ENCODE data around the gene SSH2.
"Not testable (repeated sequence)": the region's sequence is repeated elsewhere in the genome, so short reads cannot be mapped to it uniquely, and the experiment has no call there.

Gene SSH2

DNA sequence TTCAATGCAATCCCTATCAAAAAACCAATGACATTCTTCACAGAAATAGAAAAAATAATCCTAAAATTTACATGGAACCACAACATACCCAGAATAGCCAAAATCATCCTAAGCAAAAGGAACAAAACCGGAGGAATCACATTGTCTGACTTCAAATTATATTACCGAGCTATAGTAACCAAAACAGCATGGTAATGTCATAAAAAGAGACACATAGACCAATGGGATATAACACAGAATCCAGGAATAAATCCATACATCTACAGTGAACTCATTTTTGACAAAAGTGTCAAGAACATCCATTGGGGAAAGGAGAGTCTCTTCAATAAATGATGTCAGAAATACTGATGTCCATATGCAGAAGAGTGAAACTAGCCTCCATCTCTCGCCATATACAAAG is 201.5 kb downstream of the SSH2 start:
- DNase-seq = no peak

DNA sequence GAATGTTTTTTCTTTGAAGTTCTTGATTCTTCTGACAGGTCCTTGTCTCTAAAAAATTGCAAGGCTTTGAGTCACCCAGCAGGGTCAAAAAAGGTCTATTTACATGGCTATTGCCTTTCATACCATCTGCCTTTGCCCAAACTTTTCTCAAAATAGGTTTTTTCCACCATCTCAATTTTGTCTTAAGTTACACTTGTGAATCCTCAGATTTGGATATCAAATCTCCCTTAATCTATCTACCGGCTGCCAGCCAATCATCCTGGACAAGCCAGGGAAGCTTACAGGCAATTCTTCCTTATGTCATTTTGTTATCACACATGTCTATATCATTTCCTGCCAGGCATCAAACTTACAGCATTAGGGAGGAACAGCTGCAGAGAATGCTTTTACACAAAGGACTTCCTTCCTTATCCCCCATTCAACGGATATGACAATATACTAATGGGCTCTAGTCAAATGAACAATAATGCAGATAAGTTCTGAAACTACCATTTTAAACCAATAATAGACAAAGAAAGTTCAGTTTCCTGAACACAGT is 203.2 kb downstream of the SSH2 start:
- DNase-seq = peak in 1 of 3 experiments; percentile 7

DNA sequence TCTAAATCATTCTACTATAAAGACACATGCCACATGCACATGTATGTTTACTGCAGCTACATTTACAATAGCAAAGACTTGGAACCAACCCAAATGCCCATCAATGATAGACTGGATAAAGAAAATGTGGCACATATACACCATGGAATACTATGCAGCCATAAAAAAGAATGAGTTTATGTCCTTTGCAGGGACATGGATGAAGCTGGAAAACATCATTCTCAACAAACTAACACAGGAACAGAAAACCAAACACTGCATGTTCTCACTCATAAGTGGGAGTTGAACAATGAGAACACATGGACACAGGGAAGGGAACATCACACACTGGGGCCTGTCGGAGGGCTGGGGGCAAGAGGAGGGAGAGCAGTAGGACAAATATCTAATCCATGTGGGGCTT is 204.6 kb downstream of the SSH2 start:
- not testable (repeated sequence) for DNase-seq

DNA sequence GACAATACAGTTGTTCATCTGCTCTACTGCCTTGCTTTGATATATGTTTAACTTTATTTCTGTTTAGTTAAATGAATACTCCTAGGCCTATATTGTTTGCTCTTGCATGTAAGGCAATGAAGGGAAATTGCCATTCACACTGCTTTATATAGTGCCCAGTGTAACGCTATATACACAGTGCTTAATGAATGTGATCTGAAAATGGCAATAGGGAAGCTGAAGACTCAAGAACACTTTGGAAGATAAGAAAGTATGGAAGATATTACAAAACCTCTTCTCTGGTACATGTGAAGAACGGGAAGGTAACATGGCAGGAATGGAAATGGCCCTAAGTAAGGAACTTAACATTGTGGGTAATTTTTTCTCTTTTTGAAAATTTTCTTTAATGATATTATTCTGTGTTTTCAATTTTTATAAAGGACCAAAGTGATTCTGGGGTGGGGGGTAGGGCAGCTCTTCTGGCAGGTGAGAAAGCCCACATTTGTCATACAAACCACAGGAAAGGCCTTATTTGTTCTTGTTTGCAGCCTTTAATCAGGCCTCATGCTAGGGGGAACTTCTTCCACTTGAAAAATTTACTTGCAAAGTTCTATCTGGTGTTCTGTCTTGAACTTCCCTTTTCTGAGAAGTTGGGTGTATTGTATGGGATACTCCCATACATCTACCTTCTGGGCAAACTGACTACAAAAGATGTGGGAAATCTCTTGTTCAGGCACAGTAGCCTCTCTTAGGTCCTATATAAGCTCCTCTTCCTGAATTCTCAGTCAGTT is 206.6 kb downstream of the SSH2 start:
- DNase-seq = no peak

DNA sequence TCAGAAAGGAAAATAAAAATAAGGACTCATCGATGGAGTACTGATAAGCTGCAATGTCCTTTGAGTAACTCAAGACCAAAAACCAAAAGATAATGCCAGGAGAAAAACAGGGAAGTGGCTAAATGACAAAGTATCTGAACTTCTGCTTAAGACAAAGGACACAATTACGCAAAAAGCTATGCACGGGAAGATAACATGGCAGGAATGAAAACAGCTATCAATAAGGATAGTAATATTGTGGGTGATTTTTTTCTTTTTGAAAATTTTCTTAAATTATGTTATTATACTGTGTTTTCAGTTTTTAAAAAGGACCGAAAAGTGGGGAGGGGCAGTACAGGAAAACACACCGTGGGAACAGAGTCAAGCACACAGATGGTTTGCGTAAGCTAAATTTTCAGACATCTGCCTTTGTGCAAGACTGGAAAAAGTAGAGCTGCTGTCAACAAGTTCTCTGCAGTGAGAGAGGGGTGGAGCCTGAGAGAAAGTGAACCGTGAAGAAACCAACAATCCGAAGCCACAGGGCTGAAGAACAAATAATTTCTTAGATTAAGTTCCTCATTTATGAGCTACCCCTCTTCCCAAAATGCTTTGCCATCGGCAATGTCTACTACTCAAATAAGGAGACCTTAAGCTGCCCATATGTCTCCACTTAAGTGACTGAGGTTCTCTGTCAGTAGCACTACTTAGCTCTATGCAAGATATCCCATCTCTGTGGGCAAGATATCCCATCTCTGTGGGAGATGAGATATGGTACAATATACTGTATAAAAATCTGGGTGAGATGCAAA is 207.4 kb downstream of the SSH2 start:
- peak in 1 of 3 experiments; percentile 65 for DNase-seq

DNA sequence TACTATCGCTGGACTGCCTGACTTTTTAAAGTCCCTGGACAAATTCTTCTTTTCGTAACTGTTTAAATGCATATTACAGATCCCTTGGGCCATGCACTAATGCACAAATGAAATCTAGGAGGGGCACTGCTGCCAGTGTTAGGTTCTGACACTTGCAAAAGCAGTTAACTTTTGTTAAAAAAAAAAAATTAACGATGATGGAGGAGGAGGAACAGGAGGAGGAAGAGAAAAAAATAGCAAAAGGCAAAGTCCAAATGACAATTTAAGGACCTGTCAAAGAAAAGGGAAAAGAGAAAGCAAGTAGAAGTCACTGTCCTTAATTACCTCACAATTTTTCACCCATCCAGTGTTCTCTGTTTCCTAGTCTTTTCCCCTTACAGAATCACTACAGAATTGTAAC is 209.5 kb downstream of the SSH2 start:
- DNase-seq = no peak

DNA sequence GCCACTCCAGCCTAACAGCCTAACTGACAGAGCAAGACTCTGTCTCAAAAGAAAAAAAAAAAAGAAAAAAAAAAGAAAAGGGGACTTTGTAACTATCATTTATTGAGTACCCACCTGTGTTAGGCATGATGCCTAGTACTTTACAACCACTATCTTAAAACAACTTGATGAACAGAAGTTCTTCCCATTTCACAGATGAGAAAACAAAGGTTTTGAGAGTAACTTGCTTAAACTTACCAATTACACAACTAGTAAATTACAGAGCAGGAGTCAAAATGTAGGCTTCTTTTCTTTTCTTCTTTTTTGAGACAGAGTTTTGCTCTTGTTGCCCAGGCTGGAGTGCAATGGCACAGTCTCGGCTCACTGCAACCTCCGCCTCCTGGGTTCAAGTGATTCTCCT is 210.6 kb downstream of the SSH2 start:
- DNase-seq = no peak

DNA sequence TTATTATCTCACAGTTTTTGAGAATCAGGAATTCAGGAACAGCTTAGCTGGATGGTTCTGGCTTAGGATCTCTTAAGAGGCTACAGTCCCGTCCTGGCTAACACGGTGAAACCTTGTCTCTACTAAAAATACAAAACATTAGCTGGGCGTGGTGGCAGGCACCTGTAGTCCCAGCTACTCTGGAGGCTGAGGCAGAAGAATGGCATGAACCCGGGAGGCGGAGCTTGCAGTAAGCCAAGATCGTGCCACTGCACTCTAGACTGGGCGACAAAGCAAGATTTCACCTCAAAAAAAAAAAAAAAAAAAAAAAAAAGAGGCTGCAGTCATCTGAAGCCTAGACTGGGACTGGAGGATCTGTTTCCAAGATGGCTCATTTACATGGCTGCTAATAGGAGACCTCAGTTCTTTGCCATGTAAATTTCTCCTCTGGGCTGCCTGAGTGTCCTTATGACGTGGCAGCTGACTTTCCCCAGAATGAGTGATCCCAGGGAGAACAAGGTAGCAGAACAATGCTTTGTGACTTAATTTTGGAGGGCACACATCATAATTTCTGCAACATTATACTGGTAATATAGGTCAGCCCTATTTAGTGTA is 211.5 kb downstream of the SSH2 start:
- DNase-seq = no peak

DNA sequence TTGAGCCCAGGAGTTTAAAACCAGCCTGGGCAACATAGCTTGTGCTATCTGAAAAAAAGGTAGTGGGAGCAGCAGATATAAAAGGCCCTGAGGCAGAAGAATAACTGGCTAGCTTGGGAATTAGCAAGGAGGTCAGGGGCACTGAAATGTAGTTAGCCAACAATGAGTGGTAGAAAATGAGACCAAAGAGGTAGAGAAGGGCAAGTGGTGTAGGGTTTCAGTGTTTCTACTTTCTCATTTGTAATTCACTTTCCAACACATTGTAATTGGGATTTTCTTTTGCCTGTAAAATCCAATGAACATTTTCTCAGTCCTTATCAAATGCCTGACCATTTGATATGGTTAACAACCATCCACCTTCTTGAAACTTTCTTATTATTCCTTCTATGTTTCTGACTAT is 212.2 kb downstream of the SSH2 start:
- DNase-seq = no peak

DNA sequence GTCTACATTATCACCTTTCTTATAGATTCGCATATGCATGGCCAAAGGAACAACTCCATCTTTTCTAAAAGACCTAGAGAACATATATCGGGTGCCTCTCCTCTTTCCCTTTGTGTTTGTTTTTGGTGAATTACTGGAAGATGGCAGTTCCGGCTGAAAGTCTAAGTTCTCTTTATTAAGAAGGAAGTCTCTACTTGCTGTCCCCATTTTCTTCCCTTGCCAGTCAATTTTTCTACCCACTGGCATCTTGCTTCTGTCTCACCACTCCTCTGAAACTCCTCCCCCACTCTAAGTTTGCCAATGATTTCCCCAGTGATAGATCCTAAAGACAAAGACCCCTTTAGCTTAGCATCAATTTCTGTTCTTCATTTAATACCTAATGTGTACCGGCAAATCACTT is 213.5 kb downstream of the SSH2 start:
- no peak for DNase-seq

DNA sequence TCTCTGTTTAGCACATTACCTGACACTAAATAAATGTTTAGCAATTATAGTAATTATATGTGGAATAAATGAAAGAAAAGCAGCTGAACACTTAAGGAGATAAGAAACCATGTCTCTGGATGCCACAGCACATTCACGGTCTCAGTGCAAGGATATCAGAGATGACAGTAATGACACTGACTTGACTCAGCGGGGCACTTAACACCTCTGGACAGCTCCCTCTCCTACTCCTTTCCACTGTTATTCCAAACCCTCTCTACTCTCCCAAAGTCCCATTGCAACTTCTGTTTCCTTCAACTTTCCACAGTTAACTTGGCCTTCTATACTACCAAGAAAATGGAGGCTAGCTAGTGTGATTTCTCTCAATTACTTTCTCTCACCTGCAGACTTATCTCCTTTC is 214.3 kb downstream of the SSH2 start:
- DNase-seq = no peak

DNA sequence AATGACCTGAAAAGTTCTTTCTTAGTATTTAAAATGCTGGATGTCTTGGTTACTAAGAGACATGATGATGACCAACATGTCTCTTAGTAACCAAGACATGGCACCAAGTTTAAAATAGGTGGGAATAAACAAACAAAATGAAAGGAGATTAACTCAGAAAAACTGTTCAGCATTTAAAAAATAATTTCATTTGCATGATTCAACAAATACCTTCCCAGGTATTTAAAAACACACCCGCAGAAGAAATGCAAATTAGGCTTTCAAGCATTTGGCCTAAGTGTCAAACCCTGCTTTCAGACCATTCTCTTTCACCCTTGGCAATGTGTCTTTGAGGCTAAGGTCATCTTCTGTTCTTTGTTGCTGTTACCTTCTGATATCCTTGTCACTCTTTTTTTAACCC is 215.9 kb downstream of the SSH2 start:
- no peak for DNase-seq

DNA sequence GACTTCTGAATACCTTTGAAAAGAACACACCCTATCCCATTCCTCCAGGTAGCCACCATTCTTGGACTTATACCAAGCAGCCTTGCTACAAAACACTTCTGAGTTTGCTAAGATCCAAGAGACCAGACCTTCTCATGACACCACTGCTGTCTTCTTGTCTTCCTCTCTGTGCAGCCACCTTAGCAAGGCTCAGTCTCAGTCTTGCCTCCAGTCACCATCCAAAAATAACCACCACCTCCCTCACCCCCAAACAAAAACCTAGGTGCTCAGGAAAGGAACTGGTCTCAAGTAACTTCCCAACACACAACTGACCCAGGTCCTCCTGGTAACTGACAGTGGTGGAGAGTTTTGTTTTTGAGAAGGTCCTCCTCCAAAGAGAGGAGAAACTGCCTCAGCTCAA is 216.4 kb downstream of the SSH2 start:
- no peak for DNase-seq

DNA sequence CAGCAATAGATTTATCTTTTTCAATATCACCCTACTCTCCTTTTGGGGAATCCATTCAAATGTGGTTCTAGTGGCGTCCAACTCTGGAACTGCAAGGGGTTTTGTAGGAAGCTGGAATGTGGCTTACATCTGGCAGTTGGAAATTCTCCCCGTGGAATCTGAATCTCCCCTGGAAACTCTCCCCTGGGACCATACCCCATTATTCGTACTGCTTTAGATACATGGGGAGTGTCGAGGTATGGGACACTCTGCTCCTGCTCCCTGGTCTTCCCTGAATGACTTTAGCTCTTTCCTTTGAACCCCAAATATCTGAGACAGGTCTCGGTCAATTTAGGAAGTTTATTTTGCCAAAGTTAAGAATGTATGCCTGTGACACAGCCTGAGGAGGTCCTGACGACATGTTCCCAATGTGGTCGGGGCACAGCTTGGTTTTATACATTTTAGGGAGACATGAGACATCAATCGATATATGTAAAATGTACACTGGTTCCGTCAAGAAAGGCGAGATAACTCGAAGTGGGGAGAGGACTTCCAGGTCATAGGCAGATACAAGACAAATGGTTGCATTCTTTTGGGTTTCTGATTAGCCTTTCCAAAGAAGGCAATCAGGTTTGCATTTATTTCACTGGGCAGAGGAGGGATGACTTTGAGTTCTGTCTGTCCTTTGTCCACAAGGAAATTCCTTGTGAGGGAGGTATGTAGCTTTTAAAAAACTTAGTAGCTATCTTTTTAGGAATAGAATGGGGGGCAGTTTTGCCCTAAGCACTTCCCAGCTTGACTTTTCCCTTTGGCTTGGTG is 218.2 kb downstream of the SSH2 start:
- no peak for DNase-seq

DNA sequence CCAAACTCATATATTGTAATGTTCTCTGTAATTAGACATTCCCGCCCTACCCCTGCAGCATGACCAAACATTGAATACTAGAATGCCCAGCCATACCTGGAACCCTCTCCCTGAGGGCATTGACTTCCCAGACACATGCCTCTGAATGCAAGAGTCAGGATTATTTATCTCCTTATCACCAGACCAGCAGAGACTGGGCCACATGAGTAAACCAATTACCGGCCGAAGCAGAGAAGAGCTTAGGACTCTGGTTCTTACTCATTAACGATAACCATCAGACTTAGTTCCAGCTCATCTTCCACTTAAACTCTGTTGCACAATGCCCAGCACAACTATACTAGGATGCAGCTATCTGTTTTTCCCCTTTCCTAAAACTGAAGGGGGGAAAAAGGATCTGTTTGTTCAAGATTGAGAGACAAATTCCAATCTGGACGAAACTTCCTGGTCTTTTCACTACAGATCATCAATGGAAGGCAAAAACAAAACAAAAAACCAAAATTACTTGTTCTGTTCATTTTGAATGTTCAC is 219.1 kb downstream of the SSH2 start:
- DNase-seq = no peak

DNA sequence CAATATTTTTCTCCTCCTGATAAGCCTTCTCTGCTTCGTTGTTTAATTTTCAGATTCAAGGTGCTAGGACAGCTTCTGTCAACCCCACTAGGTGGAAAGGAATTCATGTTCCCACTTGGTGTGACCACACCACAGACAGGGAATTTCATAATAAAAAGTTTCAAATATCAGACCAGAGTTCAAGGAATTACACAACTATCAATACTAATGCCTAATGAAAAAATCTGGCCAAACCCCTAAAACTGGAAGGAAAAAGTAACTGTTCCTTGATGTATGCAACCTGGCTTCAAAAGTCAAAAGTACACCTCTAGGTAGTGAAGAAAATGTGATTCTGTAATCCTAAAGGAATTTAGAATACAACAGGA is 219.5 kb downstream of the SSH2 start:
- no peak for DNase-seq

DNA sequence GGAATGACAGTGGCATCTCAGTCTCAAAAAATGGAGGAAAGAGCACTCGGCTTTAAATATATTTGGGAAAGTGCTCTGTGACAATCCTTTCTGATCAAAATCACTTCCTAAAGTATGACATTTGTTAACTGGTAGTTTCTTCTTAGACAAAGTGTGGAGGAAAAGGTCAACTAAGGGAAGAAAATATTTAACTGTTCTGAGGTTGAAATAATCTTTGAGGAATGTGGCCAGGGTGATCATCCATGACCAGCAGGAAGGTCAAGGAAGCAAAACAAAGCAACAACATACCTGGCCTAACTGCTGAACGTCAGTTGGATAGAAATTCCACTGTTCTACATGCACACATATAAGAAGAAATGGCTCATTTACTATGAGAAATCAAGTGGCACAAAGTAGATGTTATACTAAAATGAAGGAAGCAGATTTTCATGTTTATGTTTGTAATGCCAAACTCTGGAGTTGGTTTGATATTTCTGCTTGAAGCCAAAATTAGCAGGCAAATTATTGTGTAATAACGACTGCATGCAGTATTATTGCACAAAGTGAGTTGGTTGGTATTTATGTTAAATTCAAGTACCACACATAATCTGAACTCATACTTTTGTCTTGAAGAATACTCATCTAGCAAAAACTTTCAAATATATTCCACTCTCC is 220.0 kb downstream of the SSH2 start:
- DNase-seq = no peak

DNA sequence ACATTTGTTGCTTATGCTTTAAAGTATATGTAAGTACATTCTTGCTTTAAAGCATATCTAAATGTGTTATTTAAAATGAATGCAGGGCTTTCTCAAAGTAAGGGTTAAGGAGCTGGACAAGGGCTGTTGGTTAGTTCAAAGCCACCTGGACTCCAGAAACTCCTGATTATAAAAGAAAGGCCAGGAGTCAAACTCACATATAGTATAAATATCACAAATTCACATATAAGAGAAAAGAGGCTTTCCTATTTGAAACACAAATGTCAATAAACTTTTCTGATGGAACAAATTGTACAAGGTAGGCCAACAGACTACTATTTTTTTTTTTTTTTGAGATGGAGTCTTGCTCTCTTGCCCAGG is 222.8 kb downstream of the SSH2 start:
- DNase-seq = no peak

DNA sequence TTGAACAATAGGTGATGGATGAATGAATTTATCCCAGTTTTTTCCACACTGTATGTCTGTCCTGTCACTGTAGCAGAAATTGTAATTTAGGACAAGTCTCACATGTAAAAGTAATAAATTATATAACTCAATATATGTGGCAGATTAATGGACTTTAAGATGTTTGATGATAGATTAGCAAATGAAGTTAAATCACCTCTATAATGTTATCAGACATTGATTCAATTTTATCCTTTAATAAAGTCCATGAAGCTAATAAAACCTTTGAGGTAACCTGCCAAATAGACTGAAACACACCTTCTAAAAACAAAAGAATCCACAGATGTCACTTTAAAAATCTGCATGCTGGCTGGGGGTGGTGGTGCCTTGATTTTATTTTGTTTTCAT is 224.0 kb downstream of the SSH2 start:
- DNase-seq = no peak

DNA sequence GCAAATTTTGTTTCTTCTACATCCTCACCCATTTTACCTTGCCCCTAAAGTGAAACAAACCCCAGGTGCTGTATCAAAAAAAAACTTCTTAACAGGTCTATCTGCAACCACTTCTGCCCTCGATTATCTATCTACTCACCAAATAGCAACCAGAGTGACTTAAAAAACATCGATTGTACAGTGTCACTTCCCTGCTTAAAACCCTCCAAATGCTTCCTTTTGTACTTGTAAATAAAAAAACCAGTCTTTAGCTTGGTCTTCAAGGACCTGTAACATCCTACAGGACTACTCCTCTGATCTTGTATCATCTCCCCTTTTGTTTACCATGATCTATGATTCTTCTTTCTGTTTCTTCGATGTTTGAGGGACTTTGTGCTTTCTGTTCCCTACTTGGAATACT is 224.6 kb downstream of the SSH2 start:
- DNase-seq = no peak

DNA sequence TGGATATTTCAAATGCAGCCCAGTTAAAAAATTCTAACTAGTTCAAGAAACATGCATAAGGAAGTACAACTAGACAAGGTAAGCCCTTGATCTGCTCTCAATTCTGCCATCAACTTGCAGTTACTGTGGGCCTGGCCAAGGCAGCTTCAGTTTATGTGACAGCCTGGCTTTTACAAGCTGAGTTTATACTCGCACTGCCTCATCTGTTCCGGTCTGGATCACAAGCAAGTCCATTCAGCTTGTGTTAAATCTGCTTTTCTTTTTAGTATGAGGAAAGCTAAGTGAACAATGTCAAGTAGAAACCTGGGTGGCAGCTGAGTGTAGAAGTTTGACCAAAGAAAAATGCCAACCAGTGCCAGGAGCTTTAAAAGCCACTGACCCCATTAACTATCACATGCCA is 230.7 kb downstream of the SSH2 start:
- no peak for DNase-seq

DNA sequence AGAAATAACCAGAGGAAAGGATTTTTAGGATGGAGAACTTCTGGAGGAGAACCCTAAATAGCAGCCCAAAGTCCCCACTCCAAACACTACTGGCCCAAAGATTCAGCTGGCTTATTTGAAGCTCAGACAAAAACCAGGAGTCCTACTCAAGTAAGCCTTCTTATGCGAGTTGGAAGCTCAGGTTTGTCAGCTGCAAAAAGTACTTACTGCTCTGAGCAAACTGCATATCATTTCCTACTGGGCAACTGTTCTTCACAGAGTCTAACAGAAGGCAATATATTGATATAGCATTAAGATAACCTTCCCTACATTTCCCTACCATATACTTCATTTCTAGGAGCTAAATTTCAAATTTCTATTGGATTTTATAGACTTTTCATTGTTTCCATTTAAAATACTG is 231.2 kb downstream of the SSH2 start:
- no peak for DNase-seq
